ENCODE results near the gene PHYHD1. TPM values are rescaled to one million over a fixed set of nuclear protein-coding genes. Genes with fewer than 3 reads are reported as not detected.

The PHYHD1 gene
- total and polyA plus RNA-seq, 3 donors from 2014 or later, result 10.9 to 18.5 (median 15.1) TPM

DNA sequence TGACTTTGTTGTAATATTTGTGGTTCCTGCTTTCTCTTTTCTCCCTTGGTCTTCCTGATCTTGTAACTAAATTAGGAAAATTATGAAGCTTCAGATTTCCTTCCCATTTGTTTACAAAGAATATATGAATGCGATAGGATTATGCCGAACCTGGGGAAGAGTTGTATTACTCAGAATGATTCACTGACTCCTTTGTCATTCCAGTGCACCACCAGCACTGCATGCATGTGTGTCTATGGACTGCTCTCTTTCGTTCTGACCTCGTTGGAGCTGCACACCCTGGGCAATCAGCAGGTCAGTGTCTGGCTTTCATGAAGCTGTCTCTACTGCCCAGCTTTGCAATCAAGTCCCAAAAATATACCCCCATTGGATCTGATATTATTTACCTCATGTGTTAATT lies 52.2 kb downstream of the PHYHD1 start:
- no peak for DNase-seq
- Histone ChIP-seq H3K27ac (no peak overlapping the region), H3K4me3 (no peak overlapping the region), H3K27me3 (no peaks in the 10 kb centered on the region), H3K4me1 (no peaks in the 10 kb centered on the region), H3K9me3 (no peaks in the 10 kb centered on the region), H3K36me3 (ENCODE audit: low read depth, missing control alignments) (no peaks in the 10 kb centered on the region)
- 90 to 92% methylated on average over 4 of the region's 4 CpGs for WGBS, 2 donors
- intact Hi-C loops (cut with DNase I; ENCODE audit: low total_unique reads), result no loop called here
- TF ChIP-seq, protein P1, sequence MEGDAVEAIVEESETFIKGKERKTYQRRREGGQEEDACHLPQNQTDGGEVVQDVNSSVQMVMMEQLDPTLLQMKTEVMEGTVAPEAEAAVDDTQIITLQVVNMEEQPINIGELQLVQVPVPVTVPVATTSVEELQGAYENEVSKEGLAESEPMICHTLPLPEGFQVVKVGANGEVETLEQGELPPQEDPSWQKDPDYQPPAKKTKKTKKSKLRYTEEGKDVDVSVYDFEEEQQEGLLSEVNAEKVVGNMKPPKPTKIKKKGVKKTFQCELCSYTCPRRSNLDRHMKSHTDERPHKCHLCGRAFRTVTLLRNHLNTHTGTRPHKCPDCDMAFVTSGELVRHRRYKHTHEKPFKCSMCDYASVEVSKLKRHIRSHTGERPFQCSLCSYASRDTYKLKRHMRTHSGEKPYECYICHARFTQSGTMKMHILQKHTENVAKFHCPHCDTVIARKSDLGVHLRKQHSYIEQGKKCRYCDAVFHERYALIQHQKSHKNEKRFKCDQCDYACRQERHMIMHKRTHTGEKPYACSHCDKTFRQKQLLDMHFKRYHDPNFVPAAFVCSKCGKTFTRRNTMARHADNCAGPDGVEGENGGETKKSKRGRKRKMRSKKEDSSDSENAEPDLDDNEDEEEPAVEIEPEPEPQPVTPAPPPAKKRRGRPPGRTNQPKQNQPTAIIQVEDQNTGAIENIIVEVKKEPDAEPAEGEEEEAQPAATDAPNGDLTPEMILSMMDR (IDR thresholded peaks at IDR 0.05), result no peak
- TF ChIP-seq POLR2A (IDR thresholded peaks at IDR 0.05), result no peak

DNA sequence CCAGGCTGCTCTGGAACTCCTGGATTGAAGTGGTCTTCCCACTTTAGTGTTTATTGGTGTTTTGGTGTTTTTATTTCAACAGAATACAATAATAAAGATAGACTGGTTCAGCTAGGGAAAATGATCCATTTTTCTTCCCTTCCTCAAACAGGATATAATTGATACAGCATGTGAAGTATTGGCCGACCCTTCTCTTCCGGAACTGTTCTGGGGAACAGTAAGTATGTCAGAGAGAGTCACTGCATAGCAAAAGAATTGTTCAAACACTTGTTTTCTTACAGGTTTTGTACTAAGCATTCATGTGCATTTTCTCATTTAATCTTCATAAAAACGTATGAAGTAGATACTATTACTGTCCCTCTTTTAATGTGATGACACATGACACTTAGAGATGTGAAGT lies 58.3 kb downstream of the PHYHD1 start:
- TF ChIP-seq POLR2A (IDR thresholded peaks at IDR 0.05), result no peak
- TF ChIP-seq, protein P1 (IDR thresholded peaks at IDR 0.05), result no peak
- Histone ChIP-seq H3K4me3 (no peak overlapping the region), H3K9me3 (no peaks in the 10 kb centered on the region), H3K27ac (no peak overlapping the region), H3K4me1 (no peaks in the 10 kb centered on the region), H3K27me3 (no peaks in the 10 kb centered on the region), H3K36me3 (ENCODE audit: low read depth, missing control alignments) (no peaks in the 10 kb centered on the region)
- WGBS, 2 donors, result 86 to 92% methylated on average over 3 of the region's 3 CpGs
- intact Hi-C loops (cut with DNase I; ENCODE audit: low total_unique reads), result no loop called here
- DNase-seq, result no peak

DNA sequence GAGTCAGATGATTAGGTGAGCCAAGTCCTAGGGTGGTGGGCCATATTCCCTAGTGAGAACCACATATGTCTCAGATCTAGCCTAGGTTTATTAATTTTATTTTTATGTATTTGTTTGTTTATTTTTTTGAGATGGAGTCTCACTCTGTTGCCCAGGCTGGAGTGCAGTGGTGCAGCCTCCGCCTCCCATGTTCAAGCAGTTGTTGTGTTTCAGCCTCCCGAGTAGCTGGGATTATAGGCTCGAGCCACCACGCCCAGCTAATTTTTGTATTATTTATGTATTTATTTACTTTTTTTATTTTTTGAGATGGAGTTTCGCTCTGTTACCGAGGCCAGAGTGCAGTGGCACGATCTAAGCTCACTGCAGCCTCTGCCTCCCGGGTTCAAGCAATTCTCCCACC lies 62.8 kb downstream of the PHYHD1 start:
- TF ChIP-seq, protein P1 (IDR thresholded peaks at IDR 0.05), result no peak
- no peak for TF ChIP-seq POLR2A (IDR thresholded peaks at IDR 0.05)
- no peaks in the 10 kb centered on the region for H3K9me3 ChIP-seq
- WGBS, 2 donors, result 96 to 98% methylated on average over 8 of the region's 8 CpGs
- intact Hi-C loops (cut with DNase I; ENCODE audit: low total_unique reads), result no loop called here
- no peak overlapping the region for H3K4me3 ChIP-seq
- H3K4me1 ChIP-seq, result no peaks in the 10 kb centered on the region
- H3K27me3 ChIP-seq, result no peaks in the 10 kb centered on the region
- no peak overlapping the region for H3K27ac ChIP-seq
- no peak for DNase-seq
- H3K36me3 ChIP-seq (ENCODE audit: low read depth, missing control alignments), result no peaks in the 10 kb centered on the region

DNA sequence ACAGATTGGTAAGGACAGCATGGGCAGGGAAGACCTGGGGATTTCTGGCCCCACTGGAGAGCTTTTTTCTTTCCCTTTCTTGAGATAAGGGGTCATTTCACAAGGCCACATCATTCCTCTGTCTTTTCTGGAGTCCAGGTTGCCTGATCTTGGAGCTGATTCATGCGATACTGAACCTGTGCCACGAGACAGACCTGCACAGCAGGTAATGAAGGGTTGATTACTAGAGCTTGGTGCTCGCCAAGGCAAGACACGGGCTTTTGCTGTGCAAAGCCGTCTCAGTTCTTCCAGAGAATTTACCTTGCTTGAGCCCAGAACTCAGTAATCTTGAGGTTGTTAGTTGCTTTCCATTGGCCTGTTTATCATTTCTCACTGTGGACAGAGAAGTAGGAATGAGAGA lies 65.9 kb downstream of the PHYHD1 start:
- intact Hi-C loops (cut with DNase I; ENCODE audit: low total_unique reads), result no loop called here
- peaks cover 2% of the 10 kb centered on the region for H3K4me1 ChIP-seq
- no peak for TF ChIP-seq POLR2A (IDR thresholded peaks at IDR 0.05)
- TF ChIP-seq, protein P1 (IDR thresholded peaks at IDR 0.05), result no peak
- no peak for DNase-seq
- H3K36me3 ChIP-seq (ENCODE audit: low read depth, missing control alignments), result no peaks in the 10 kb centered on the region
- H3K27me3 ChIP-seq, result no peaks in the 10 kb centered on the region
- H3K4me3 ChIP-seq, result no peak overlapping the region
- WGBS, 2 donors, result 91 to 98% methylated on average over 5 of the region's 5 CpGs
- no peak overlapping the region for H3K27ac ChIP-seq
- no peaks in the 10 kb centered on the region for H3K9me3 ChIP-seq

DNA sequence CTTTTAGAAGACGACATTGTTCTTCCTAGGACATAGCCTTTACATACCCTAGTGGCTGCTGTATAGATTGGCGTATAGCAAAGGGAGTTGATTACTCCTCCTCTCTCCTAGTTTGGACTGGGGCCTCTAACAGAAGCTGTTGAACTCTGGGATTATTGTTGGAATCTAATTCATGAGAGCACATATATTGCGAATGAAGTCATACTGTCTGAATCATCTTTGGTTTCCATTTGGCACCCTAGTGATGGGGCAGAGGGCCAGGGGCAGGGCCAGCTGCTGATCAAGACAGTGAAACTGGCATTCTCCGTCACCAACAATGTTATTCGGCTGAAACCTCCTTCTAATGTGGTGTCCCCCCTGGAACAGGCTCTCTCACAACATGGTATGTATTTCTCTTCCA lies 67.0 kb downstream of the PHYHD1 start:
- no peaks in the 10 kb centered on the region for H3K36me3 ChIP-seq (ENCODE audit: low read depth, missing control alignments)
- no peaks in the 10 kb centered on the region for H3K27me3 ChIP-seq
- no peak for DNase-seq
- no peak overlapping the region for H3K4me3 ChIP-seq
- WGBS, 2 donors, result 94 to 95% methylated on average over 5 of the region's 5 CpGs
- H3K4me1 ChIP-seq, result peaks cover 2% of the 10 kb centered on the region
- intact Hi-C loops (cut with DNase I; ENCODE audit: low total_unique reads), result no loop called here
- no peaks in the 10 kb centered on the region for H3K9me3 ChIP-seq
- H3K27ac ChIP-seq, result no peak overlapping the region
- TF ChIP-seq POLR2A (IDR thresholded peaks at IDR 0.05), result no peak
- TF ChIP-seq, protein P1 (IDR thresholded peaks at IDR 0.05), result no peak
